NCI-H146 treated with DMSO at 0.1 percent for 48 hours (cell line): Measurements from ENCODE around the gene PYROXD2.

Experiments used
- DNase-seq: peaks from one replicate; lab custom pipeline; 2025; ENCODE audit not compliant: unreplicated experiment; lab: John Stamatoyannopoulos, UW

Gene PYROXD2

GRCh38 chr10:98414932-98415730 is at the start of gene PYROXD2:
TSS of gene PYROXD2 (minus strand) at chr10:98415182. CDS start at chr10:98415135, 47 bp downstream.
- DNase-seq = peak; percentile 90

GRCh38 chr10:98463976-98464754 is 49.2 kb upstream of the PYROXD2 start:
- DNase-seq = peak; percentile 3

GRCh38 chr10:98463016-98463415 is 48.0 kb upstream of the PYROXD2 start:
- DNase-seq = no peak

- DNase-seq = no peak
Measured at GRCh38 chr10:98461500-98461842, 46.5 kb upstream of the PYROXD2 start.

GRCh38 chr10:98460837-98461499 is 46.0 kb upstream of the PYROXD2 start:
- no peak for DNase-seq

- no peak for DNase-seq
Measured at GRCh38 chr10:98458809-98459784, 44.1 kb upstream of the PYROXD2 start.

GRCh38 chr10:98457721-98458120 is 42.7 kb upstream of the PYROXD2 start:
- no peak for DNase-seq

GRCh38 chr10:98456686-98457482 is 41.9 kb upstream of the PYROXD2 start:
- DNase-seq = no peak

- DNase-seq = peak; percentile 55
Measured at GRCh38 chr10:98456043-98456570, 41.1 kb upstream of the PYROXD2 start.

GRCh38 chr10:98453729-98454128 is 38.7 kb upstream of the PYROXD2 start:
- DNase-seq = no peak

GRCh38 chr10:98450618-98451017 is 35.6 kb upstream of the PYROXD2 start:
- DNase-seq = no peak

GRCh38 chr10:98449287-98449686 is 34.3 kb upstream of the PYROXD2 start:
- DNase-seq = no peak

GRCh38 chr10:98446661-98447221 is 31.8 kb upstream of the PYROXD2 start, which contains the start of gene HPS1:
TSS of gene HPS1 (minus strand) at chr10:98446935. CDS start at chr10:98443240, 3,695 bp downstream.
- no peak for DNase-seq

GRCh38 chr10:98446151-98446660 is 31.2 kb upstream of the PYROXD2 start:
- no peak for DNase-seq

GRCh38 chr10:98445200-98445812 is 30.3 kb upstream of the PYROXD2 start:
- DNase-seq = no peak

- no peak for DNase-seq
Measured at GRCh38 chr10:98444314-98445006, 29.5 kb upstream of the PYROXD2 start.

- DNase-seq = no peak
Measured at GRCh38 chr10:98438715-98439114, 23.7 kb upstream of the PYROXD2 start.

- no peak for DNase-seq
Measured at GRCh38 chr10:98436704-98437103, 21.7 kb upstream of the PYROXD2 start.
